ENCODE measurements around the gene RBMS3. TPM values are rescaled to one million over a fixed set of nuclear protein-coding genes. Genes with fewer than 3 reads are reported as not detected.
A peak's percentile ranks its signal among the peaks of the same experiment; 100 is the strongest.

RBMS3 gene
- total RNA-seq, 1 donor from 2014 or later: 3.8 TPM

- Mint-ChIP-seq H3K9me3 (ENCODE audit: low read depth) (peaks cover 10% of the 10 kb centered on the region), H3K27me3 (no peaks in the 10 kb centered on the region), H3K27ac (no peak overlapping the region), H3K4me1 (ENCODE audit: low read depth) (peaks cover 9% of the 10 kb centered on the region), H3K4me3 (ENCODE audit: low read depth) (no peak overlapping the region), H3K36me3 (ENCODE audit: insufficient read depth) (peaks cover 5% of the 10 kb centered on the region)
- TF ChIP-seq, protein P1, sequence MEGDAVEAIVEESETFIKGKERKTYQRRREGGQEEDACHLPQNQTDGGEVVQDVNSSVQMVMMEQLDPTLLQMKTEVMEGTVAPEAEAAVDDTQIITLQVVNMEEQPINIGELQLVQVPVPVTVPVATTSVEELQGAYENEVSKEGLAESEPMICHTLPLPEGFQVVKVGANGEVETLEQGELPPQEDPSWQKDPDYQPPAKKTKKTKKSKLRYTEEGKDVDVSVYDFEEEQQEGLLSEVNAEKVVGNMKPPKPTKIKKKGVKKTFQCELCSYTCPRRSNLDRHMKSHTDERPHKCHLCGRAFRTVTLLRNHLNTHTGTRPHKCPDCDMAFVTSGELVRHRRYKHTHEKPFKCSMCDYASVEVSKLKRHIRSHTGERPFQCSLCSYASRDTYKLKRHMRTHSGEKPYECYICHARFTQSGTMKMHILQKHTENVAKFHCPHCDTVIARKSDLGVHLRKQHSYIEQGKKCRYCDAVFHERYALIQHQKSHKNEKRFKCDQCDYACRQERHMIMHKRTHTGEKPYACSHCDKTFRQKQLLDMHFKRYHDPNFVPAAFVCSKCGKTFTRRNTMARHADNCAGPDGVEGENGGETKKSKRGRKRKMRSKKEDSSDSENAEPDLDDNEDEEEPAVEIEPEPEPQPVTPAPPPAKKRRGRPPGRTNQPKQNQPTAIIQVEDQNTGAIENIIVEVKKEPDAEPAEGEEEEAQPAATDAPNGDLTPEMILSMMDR (IDR thresholded peaks at IDR 0.05; ENCODE audit: unreplicated experiment): no peak
- DNase-seq (ENCODE audit: low spot score, unreplicated experiment): no peak
Measured at GRCh38 chr3:29700256-29700655, 419.4 kb downstream of the RBMS3 start.

- peaks cover 5% of the 10 kb centered on the region for H3K36me3 Mint-ChIP-seq (ENCODE audit: insufficient read depth)
- TF ChIP-seq, protein P1 (IDR thresholded peaks at IDR 0.05; ENCODE audit: unreplicated experiment): no peak
- no peak overlapping the region for H3K27ac Mint-ChIP-seq
- peaks cover 10% of the 10 kb centered on the region for H3K9me3 Mint-ChIP-seq (ENCODE audit: low read depth)
- no peak for DNase-seq (ENCODE audit: low spot score, unreplicated experiment)
- peaks cover 2% of the 10 kb centered on the region for H3K4me1 Mint-ChIP-seq (ENCODE audit: low read depth)
- H3K27me3 Mint-ChIP-seq: no peaks in the 10 kb centered on the region
- H3K4me3 Mint-ChIP-seq (ENCODE audit: low read depth): no peak overlapping the region
Measured at GRCh38 chr3:29701326-29701983, 420.6 kb downstream of the RBMS3 start.

GRCh38 chr3:29705906-29706844, 425.3 kb downstream of the RBMS3 start:
- no peak for DNase-seq (ENCODE audit: low spot score, unreplicated experiment)
- H3K27me3 Mint-ChIP-seq: no peaks in the 10 kb centered on the region
- no peak overlapping the region for H3K27ac Mint-ChIP-seq
- H3K4me3 Mint-ChIP-seq (ENCODE audit: low read depth): no peak overlapping the region
- no peaks in the 10 kb centered on the region for H3K36me3 Mint-ChIP-seq (ENCODE audit: insufficient read depth)
- H3K4me1 Mint-ChIP-seq (ENCODE audit: low read depth): no peaks in the 10 kb centered on the region
- peaks cover 2% of the 10 kb centered on the region for H3K9me3 Mint-ChIP-seq (ENCODE audit: low read depth)
- TF ChIP-seq, protein P1 (IDR thresholded peaks at IDR 0.05; ENCODE audit: unreplicated experiment): no peak

GRCh38 chr3:29708884-29709283, 428.0 kb downstream of the RBMS3 start:
- Mint-ChIP-seq H3K27me3 (no peaks in the 10 kb centered on the region), H3K27ac (peak overlapping the region; percentile 35), H3K4me1 (ENCODE audit: low read depth) (no peaks in the 10 kb centered on the region), H3K36me3 (ENCODE audit: insufficient read depth) (no peaks in the 10 kb centered on the region), H3K9me3 (ENCODE audit: low read depth) (peaks cover 2% of the 10 kb centered on the region), H3K4me3 (ENCODE audit: low read depth) (no peak overlapping the region)
- TF ChIP-seq, protein P1 (IDR thresholded peaks at IDR 0.05; ENCODE audit: unreplicated experiment): no peak
- no peak for DNase-seq (ENCODE audit: low spot score, unreplicated experiment)

DNA sequence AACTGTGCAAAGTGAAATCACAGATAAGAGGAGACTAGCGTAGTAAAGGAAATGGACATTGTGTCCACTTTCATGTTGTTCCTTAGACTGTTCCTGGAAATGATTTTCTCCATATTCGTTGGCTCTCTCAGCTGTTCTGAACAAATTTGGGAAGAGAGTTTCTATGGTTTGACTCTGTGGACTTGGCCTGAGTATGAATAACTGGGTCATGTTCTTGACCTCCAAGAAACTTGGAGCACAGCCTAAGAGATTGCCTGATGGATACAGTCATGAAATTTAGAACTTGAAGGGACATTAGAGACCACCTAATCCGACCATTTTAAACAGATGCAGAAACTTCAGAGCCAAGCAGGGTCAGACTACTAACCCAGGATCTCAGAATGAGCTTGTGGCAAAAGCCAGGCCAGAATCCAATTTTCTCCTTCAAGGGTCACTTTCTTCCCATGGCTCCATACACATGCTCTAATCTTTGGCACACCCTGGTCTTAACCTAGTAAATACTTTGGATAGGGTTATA, 430.4 kb downstream of the RBMS3 start:
- H3K4me3 Mint-ChIP-seq (ENCODE audit: low read depth): no peak overlapping the region
- no peaks in the 10 kb centered on the region for H3K4me1 Mint-ChIP-seq (ENCODE audit: low read depth)
- no peak for DNase-seq (ENCODE audit: low spot score, unreplicated experiment)
- peaks cover 2% of the 10 kb centered on the region for H3K9me3 Mint-ChIP-seq (ENCODE audit: low read depth)
- TF ChIP-seq, protein P1 (IDR thresholded peaks at IDR 0.05; ENCODE audit: unreplicated experiment): no peak
- H3K27ac Mint-ChIP-seq: no peak overlapping the region
- no peaks in the 10 kb centered on the region for H3K36me3 Mint-ChIP-seq (ENCODE audit: insufficient read depth)
- no peaks in the 10 kb centered on the region for H3K27me3 Mint-ChIP-seq
